OCI-LY1 (cell line): Measurements from ENCODE around the gene PAX8.

Experiments
- EZH2 ChIP-seq: fragments of 200-600 bp; sonication (generic), shearing (Covaris generic); IDR thresholded peaks from 2 replicates; pipeline ENCODE4 v1.8.0; 2017; ENCODE audit warnings: borderline replicate concordance, mixed run types, mild to moderate bottlenecking, antibody characterized with exemption, low read length, moderate library complexity, mixed read lengths
- TF ChIP-seq, protein P1 (sequence below): fragments of 200-600 bp; sonication (generic), shearing (Covaris generic); IDR thresholded peaks from 2 replicates; pipeline ENCODE4 v1.5.1; 2017; ENCODE audit warnings: mild to moderate bottlenecking, antibody characterized with exemption, low read length, moderate library complexity, mixed read lengths

DNA sequence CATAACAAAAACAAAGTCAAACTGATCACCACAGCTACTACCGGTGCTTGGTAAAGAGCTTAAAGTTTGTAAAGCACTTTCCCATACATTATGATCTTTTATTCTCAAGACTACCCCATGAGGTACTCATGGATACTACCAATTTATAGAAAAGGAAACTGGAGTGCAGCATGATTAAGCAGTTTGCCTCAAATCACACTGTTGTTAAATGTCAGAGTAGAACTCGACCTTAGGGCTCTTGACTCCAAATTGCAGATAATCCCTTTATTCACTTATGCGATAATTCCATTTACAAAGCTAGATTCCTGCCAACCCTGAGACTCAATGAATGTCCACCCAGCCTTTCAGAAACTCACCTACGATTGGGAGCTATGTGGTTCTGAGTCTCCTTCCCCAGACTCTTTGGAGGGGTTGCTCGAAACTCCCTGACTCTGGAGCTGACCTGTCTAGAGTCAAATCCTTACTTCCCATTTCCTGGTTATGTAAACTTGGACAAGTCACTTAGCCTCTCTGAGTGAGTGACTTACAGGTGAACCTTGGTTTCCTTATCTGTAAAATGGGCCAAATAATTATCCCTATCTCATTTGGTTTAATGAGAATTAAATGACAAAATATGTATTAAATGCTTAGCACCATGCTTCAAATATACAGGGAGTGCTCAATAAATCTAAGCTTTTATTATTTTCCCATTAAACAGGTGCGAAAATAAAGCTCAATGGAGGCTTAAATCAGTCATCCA lies 57.6 kb downstream of the PAX8 start:
- TF ChIP-seq, protein P1, sequence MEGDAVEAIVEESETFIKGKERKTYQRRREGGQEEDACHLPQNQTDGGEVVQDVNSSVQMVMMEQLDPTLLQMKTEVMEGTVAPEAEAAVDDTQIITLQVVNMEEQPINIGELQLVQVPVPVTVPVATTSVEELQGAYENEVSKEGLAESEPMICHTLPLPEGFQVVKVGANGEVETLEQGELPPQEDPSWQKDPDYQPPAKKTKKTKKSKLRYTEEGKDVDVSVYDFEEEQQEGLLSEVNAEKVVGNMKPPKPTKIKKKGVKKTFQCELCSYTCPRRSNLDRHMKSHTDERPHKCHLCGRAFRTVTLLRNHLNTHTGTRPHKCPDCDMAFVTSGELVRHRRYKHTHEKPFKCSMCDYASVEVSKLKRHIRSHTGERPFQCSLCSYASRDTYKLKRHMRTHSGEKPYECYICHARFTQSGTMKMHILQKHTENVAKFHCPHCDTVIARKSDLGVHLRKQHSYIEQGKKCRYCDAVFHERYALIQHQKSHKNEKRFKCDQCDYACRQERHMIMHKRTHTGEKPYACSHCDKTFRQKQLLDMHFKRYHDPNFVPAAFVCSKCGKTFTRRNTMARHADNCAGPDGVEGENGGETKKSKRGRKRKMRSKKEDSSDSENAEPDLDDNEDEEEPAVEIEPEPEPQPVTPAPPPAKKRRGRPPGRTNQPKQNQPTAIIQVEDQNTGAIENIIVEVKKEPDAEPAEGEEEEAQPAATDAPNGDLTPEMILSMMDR, result no peak
- no peak for TF ChIP-seq EZH2
